ENCODE results near the gene NR2F1-AS1.

Gene NR2F1-AS1

DNA sequence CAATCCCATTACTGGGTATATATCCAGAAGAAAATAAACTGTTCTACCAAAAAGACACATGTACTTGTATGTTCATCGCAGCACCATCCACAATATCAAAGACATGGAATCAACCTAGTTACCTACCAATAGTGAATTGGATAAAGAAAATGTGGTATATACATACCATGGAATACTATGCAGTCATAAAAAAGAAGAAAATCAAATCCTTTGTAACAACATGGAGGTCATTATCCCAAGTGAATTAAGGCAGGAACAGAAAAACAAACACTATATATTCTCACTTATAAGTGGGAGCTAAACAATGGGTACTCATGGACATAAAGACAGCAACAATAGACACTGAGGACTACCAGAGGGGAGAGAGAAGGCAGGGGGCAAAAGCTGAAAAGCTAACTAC is 67.7 kb downstream of the NR2F1-AS1 start (continued):
- TF ChIP-seq, protein P1, sequence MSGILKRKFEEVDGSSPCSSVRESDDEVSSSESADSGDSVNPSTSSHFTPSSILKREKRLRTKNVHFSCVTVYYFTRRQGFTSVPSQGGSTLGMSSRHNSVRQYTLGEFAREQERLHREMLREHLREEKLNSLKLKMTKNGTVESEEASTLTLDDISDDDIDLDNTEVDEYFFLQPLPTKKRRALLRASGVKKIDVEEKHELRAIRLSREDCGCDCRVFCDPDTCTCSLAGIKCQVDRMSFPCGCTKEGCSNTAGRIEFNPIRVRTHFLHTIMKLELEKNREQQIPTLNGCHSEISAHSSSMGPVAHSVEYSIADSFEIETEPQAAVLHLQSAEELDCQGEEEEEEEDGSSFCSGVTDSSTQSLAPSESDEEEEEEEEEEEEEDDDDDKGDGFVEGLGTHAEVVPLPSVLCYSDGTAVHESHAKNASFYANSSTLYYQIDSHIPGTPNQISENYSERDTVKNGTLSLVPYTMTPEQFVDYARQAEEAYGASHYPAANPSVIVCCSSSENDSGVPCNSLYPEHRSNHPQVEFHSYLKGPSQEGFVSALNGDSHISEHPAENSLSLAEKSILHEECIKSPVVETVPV (CRISPR knock-in tag; IDR thresholded peaks at IDR 0.05): no peak
- no peak for TF ChIP-seq ZNF8 (CRISPR knock-in tag; IDR thresholded peaks at IDR 0.05)
- TF ChIP-seq, protein P2, sequence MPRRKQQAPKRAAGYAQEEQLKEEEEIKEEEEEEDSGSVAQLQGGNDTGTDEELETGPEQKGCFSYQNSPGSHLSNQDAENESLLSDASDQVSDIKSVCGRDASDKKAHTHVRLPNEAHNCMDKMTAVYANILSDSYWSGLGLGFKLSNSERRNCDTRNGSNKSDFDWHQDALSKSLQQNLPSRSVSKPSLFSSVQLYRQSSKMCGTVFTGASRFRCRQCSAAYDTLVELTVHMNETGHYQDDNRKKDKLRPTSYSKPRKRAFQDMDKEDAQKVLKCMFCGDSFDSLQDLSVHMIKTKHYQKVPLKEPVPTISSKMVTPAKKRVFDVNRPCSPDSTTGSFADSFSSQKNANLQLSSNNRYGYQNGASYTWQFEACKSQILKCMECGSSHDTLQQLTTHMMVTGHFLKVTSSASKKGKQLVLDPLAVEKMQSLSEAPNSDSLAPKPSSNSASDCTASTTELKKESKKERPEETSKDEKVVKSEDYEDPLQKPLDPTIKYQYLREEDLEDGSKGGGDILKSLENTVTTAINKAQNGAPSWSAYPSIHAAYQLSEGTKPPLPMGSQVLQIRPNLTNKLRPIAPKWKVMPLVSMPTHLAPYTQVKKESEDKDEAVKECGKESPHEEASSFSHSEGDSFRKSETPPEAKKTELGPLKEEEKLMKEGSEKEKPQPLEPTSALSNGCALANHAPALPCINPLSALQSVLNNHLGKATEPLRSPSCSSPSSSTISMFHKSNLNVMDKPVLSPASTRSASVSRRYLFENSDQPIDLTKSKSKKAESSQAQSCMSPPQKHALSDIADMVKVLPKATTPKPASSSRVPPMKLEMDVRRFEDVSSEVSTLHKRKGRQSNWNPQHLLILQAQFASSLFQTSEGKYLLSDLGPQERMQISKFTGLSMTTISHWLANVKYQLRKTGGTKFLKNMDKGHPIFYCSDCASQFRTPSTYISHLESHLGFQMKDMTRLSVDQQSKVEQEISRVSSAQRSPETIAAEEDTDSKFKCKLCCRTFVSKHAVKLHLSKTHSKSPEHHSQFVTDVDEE (CRISPR knock-in tag; IDR thresholded peaks at IDR 0.05): no peak
- no peak for TF ChIP-seq ZNF70 (CRISPR knock-in tag; IDR thresholded peaks at IDR 0.05)
- no peak for TF ChIP-seq BACH2 (CRISPR knock-in tag; IDR thresholded peaks at IDR 0.05; ENCODE audit: borderline replicate concordance)
- no peak for TF ChIP-seq ESRRG (CRISPR knock-in tag; IDR thresholded peaks at IDR 0.05)
- TF ChIP-seq, protein P3, sequence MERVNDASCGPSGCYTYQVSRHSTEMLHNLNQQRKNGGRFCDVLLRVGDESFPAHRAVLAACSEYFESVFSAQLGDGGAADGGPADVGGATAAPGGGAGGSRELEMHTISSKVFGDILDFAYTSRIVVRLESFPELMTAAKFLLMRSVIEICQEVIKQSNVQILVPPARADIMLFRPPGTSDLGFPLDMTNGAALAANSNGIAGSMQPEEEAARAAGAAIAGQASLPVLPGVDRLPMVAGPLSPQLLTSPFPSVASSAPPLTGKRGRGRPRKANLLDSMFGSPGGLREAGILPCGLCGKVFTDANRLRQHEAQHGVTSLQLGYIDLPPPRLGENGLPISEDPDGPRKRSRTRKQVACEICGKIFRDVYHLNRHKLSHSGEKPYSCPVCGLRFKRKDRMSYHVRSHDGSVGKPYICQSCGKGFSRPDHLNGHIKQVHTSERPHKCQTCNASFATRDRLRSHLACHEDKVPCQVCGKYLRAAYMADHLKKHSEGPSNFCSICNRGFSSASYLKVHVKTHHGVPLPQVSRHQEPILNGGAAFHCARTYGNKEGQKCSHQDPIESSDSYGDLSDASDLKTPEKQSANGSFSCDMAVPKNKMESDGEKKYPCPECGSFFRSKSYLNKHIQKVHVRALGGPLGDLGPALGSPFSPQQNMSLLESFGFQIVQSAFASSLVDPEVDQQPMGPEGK (CRISPR knock-in tag; IDR thresholded peaks at IDR 0.05; ENCODE audit: borderline replicate concordance): no peak

DNA sequence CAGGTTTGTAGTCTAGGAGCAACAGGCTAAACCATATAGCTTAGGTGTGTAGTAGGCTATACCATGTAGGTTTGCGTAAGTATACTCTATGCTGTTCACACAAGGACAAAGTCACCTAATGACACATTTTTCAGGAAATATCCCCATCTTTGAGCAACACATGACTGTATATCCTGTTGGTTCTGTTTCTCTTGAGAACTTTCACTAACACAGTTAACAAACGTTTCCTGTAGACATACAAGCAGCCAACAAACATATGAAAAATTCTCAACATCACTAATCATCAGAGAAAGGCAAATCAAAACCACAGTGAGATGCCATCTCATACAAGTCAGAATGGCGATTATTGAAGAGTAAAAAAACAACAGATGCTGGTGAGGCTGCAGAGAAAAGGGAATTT is 68.2 kb downstream of the NR2F1-AS1 start:
- no peak; the same call in 2 of the 3 replicates for ATAC-seq

More for the DNA sequence above, 68.2 kb downstream of the NR2F1-AS1 start:
- TF ChIP-seq, protein P4, sequence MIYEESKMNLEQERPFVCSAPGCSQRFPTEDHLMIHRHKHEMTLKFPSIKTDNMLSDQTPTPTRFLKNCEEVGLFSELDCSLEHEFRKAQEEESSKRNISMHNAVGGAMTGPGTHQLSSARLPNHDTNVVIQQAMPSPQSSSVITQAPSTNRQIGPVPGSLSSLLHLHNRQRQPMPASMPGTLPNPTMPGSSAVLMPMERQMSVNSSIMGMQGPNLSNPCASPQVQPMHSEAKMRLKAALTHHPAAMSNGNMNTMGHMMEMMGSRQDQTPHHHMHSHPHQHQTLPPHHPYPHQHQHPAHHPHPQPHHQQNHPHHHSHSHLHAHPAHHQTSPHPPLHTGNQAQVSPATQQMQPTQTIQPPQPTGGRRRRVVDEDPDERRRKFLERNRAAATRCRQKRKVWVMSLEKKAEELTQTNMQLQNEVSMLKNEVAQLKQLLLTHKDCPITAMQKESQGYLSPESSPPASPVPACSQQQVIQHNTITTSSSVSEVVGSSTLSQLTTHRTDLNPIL (CRISPR knock-in tag; IDR thresholded peaks at IDR 0.05; ENCODE audit: low read depth): no peak
- TF ChIP-seq TCF4 (CRISPR knock-in tag; IDR thresholded peaks at IDR 0.05; ENCODE audit: borderline replicate concordance) (no peak), PPARA (CRISPR knock-in tag; IDR thresholded peaks at IDR 0.05; ENCODE audit: borderline replicate concordance) (no peak), ZFP3 (CRISPR knock-in tag; IDR thresholded peaks at IDR 0.05) (no peak), ARNTL (CRISPR knock-in tag; IDR thresholded peaks at IDR 0.05; ENCODE audit: borderline replicate concordance, low read depth) (no peak), ZFP30 (CRISPR knock-in tag; IDR thresholded peaks at IDR 0.05) (no peak), ESRRG (CRISPR knock-in tag; IDR thresholded peaks at IDR 0.05) (no peak), ZNF565 (CRISPR knock-in tag; conservative IDR thresholded peaks at IDR 0.05; ENCODE audit: low read depth) (no peak), SNAI2 (CRISPR knock-in tag; IDR thresholded peaks at IDR 0.05) (no peak), OSR1 (CRISPR knock-in tag; IDR thresholded peaks at IDR 0.05) (no peak), ZC3H10 (CRISPR knock-in tag; IDR thresholded peaks at IDR 0.05) (no peak), ZNF70 (CRISPR knock-in tag; IDR thresholded peaks at IDR 0.05) (no peak), CSDC2 (CRISPR knock-in tag; IDR thresholded peaks at IDR 0.05) (no peak), ZNF8 (CRISPR knock-in tag; IDR thresholded peaks at IDR 0.05) (no peak), BACH2 (CRISPR knock-in tag; IDR thresholded peaks at IDR 0.05; ENCODE audit: borderline replicate concordance) (no peak)
- TF ChIP-seq, protein P2 (CRISPR knock-in tag; IDR thresholded peaks at IDR 0.05): no peak
- TF ChIP-seq, protein P3 (CRISPR knock-in tag; IDR thresholded peaks at IDR 0.05; ENCODE audit: borderline replicate concordance): no peak
- TF ChIP-seq, protein P5, sequence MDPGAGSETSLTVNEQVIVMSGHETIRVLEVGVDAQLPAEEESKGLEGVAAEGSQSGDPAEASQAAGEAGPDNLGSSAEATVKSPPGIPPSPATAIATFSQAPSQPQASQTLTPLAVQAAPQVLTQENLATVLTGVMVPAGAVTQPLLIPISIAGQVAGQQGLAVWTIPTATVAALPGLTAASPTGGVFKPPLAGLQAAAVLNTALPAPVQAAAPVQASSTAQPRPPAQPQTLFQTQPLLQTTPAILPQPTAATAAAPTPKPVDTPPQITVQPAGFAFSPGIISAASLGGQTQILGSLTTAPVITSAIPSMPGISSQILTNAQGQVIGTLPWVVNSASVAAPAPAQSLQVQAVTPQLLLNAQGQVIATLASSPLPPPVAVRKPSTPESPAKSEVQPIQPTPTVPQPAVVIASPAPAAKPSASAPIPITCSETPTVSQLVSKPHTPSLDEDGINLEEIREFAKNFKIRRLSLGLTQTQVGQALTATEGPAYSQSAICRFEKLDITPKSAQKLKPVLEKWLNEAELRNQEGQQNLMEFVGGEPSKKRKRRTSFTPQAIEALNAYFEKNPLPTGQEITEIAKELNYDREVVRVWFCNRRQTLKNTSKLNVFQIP (CRISPR knock-in tag; IDR thresholded peaks at IDR 0.05; ENCODE audit: borderline replicate concordance, low read depth): no peak
